ENCODE data around the gene CASP10. TPM values are rescaled to one million over a fixed set of nuclear protein-coding genes. Genes with fewer than 3 reads are reported as not detected.

CASP10 gene
- total and polyA plus RNA-seq, 2 of the 8 experiments (the other 6 are each of a cell fraction or from before 2014, with no cell fraction given) = 2.3 to 4.0 TPM

DNA sequence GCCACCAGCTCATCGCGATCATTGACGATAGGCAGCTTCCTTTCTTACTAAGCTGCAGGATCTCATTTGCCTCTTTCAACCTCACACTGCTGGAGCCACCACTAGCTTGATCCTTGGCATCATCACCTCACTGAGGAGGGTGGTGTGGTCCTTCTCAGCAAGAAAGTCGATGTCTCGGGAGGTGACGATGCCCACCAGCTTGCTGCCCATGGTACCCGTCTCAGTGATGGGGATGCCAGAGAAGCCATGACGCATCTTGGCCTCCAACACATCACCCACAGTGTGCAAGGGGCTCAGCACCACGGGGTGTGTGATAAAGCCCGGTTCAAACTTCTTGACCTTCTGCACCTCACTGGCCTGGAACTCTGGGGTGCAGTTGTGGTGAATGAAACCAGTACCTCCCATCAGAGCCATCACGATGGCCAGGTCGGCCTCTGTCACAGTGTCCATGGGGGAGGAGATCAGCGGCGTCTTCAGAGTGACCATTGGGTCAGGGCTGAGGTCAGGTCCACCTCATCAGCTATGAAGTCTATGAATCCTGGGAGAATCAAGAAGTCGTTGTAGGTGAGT is 44.5 kb upstream of the CASP10 start:
- peaks cover 0 to 3% (median 0%) of the 10 kb centered on the region in 4 experiments; a peak in 2 of 7 replicates for H3K4me1 ChIP-seq (replicated peaks in 1 of 4; ENCODE audit: control insufficient read depth in 3 of 4, insufficient read depth in 4 of 4, low read length in 3 of 4)
- no peak overlapping the region for H4K91ac ChIP-seq (replicated peaks; ENCODE audit: insufficient read length, low read length)
- H3K4me3 ChIP-seq (ENCODE audit: extremely low read depth in 1 of 4, insufficient read depth in 2 of 4, low read depth in 3 of 4, low read length in 4 of 4) = no peak overlapping the region
- H3K4ac ChIP-seq (replicated peaks; ENCODE audit: insufficient read length, low read depth, low read length) = no peak overlapping the region
- CTCF ChIA-PET (ENCODE audit: partially characterized antibody) = no interaction called here
- no peaks in the 10 kb centered on the region for H3K27me3 ChIP-seq (replicated peaks in 1 of 4; ENCODE audit: control insufficient read depth in 3 of 4, extremely low read depth in 1 of 4, insufficient read depth in 3 of 4, low read length in 3 of 4)
- H3K27ac ChIP-seq (ENCODE audit: low read depth, low read length) = no peak overlapping the region
- H2BK12ac ChIP-seq (ENCODE audit: low read depth, low read length) = no peak overlapping the region
- H4K20me1 ChIP-seq (replicated peaks in 1 of 2; ENCODE audit: control insufficient read depth in 1 of 2, insufficient read depth in 2 of 2, low read length in 2 of 2) = no peaks in the 10 kb centered on the region
- POLR2A ChIA-PET (ENCODE audit: partially characterized antibody) = no interaction called here
- no peak overlapping the region for H2AK5ac ChIP-seq (ENCODE audit: low read depth, low read length)
- H3K9me3 ChIP-seq (ENCODE audit: insufficient read depth in 2 of 2, low read depth in 1 of 2, low read length in 1 of 2) = no peaks in the 10 kb centered on the region; a peak in 1 of 4 replicates
- H2BK15ac ChIP-seq (ENCODE audit: low read length) = no peak overlapping the region
- H3K9ac ChIP-seq (replicated peaks in 1 of 4; ENCODE audit: extremely low read depth in 1 of 4, low read depth in 3 of 4, low read length in 3 of 4) = no peak overlapping the region
- DNase-seq (ENCODE audit: low read depth in 1 of 2, low spot score in 2 of 2) (no peak), FAIRE-seq (no peak)
- no peak overlapping the region for H3K23ac ChIP-seq (ENCODE audit: insufficient read length)
- no peak overlapping the region for H2BK120ac ChIP-seq (replicated peaks; ENCODE audit: low read depth, low read length)
- H4K8ac ChIP-seq (ENCODE audit: extremely low read depth, insufficient read depth, low read length) = no peak overlapping the region
- no peak overlapping the region for H3K18ac ChIP-seq (ENCODE audit: extremely low read depth, low read length)
- H3K4me2 ChIP-seq (ENCODE audit: insufficient read depth in 1 of 2, low read depth in 2 of 2, low read length in 2 of 2) = no peak overlapping the region
- no peak overlapping the region for H3K14ac ChIP-seq (ENCODE audit: insufficient read length)
- peaks cover 0 to 2% (median under 1%) of the 10 kb centered on the region in 4 experiments; a peak in 2 of 8 replicates for H3K36me3 ChIP-seq (ENCODE audit: control insufficient read depth in 2 of 4, insufficient read depth in 4 of 4, low read length in 3 of 4)
- H2BK20ac ChIP-seq (ENCODE audit: low read length) = no peak overlapping the region
- no peak overlapping the region for H2BK5ac ChIP-seq (ENCODE audit: low read depth, low read length)
- H4K5ac ChIP-seq (ENCODE audit: insufficient read length, low read depth, low read length) = no peak overlapping the region
- no peak overlapping the region for H3K56ac ChIP-seq (replicated peaks; ENCODE audit: insufficient read length, low read depth, low read length)
- H3K79me2 ChIP-seq (ENCODE audit: control insufficient read depth in 1 of 2, insufficient read depth in 2 of 2, low read length in 2 of 2) = no peaks in the 10 kb centered on the region
- no peaks in the 10 kb centered on the region for H3K23me2 ChIP-seq (ENCODE audit: low read depth, low read length)
- WGBS, 2 experiments (ENCODE audit: extremely low coverage in 1 of 2, insufficient coverage in 1 of 2, insufficient read length in 1 of 2, insufficient replicate concordance in 2 of 2, low coverage in 1 of 2, low lambda C conversion rate in 2 of 2, missing lambda C conversion rate in 1 of 2) = 94% methylated on average over 15 of the region's 15 CpGs; no CpG with 5 or more reads in 1 of the 2 experiments
- no peaks in the 10 kb centered on the region for H3K79me1 ChIP-seq (ENCODE audit: low read depth, low read length)
- no peak overlapping the region for H2AFZ ChIP-seq (ENCODE audit: low read length)
- TF ChIP-seq SRF (IDR thresholded peaks at IDR 0.05; ENCODE audit: low read depth, low read length) (no peak), ATF3 (IDR thresholded peaks at IDR 0.05; ENCODE audit: insufficient read depth, low read depth, low read length) (no peak), RFX5 (IDR thresholded peaks at IDR 0.05; ENCODE audit: borderline replicate concordance, low read depth, low read length) (no peak), KDM4A (IDR thresholded peaks at IDR 0.05; ENCODE audit: low read depth, low read length, severe bottlenecking) (no peak), GTF2F1 (IDR thresholded peaks at IDR 0.05; ENCODE audit: borderline replicate concordance, low read depth, low read length) (no peak), MAFK (IDR thresholded peaks at IDR 0.05; ENCODE audit: low read depth, low read length) (no peak), YY1 (IDR thresholded peaks at IDR 0.05; ENCODE audit: low read depth, low read length) (no peak), SP1 (IDR thresholded peaks at IDR 0.05; ENCODE audit: low read depth, low read length) (no peak), BACH1 (IDR thresholded peaks at IDR 0.05; ENCODE audit: low read length) (no peak), POU5F1 (IDR thresholded peaks at IDR 0.05; ENCODE audit: low read depth, low read length) (no peak), POLR2A (IDR thresholded peaks at IDR 0.05; ENCODE audit: control extremely low read depth in 1 of 2, low read depth in 2 of 2, low read length in 2 of 2) (no peak), HDAC2 (IDR thresholded peaks at IDR 0.05; ENCODE audit: borderline replicate concordance in 1 of 2, low read depth in 2 of 2, low read length in 2 of 2) (no peak), SP2 (IDR thresholded peaks at IDR 0.05; ENCODE audit: low read length) (no peak)
- TF ChIP-seq, protein P1, sequence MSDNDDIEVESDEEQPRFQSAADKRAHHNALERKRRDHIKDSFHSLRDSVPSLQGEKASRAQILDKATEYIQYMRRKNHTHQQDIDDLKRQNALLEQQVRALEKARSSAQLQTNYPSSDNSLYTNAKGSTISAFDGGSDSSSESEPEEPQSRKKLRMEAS (IDR thresholded peaks at IDR 0.05) = no peak

Data from H1 (cell line).